Measurements from ENCODE around the gene CRYBA2. TPM values are rescaled to one million over a fixed set of nuclear protein-coding genes. Genes with fewer than 3 reads are reported as not detected.

CRYBA2 gene
- total RNA-seq, 4 donors from 2014 or later: 5.6 TPM; not detected in 3

- no peak for DNase-seq
- in situ Hi-C loops (cut with MboI; ENCODE audit: low pct_ligation_motif_present in 1 of 4, low pct_unique_long_range_greater_than_20kb in 1 of 4, low sequenced_read_pairs in 3 of 4): no loop called here
- Histone ChIP-seq H3K27ac (peak overlapping the region; percentile 70 to 90 (median 84)), H3K27me3 (peaks cover 81% of the 10 kb centered on the region), H3K4me3 (peak overlapping the region in 2 of 4 donors; percentile 47 to 56), H3K4me1 (peaks cover 14 to 39% (median 28%) of the 10 kb centered on the region in 4 donors), H3K9me3 (no peaks in the 10 kb centered on the region), H3K36me3 (no peaks in the 10 kb centered on the region)
- TF ChIP-seq POLR2AphosphoS5 (IDR thresholded peaks at IDR 0.05): no peak
- TF ChIP-seq EP300 (IDR thresholded peaks at IDR 0.05; ENCODE audit: low read depth): no peak
- no peak for TF ChIP-seq POLR2A (IDR thresholded peaks at IDR 0.05)
- no peak for TF ChIP-seq CTCF (IDR thresholded peaks at IDR 0.05)
- intact Hi-C loops (cut with DNase I; ENCODE audit: low total_unique reads): no loop called here
- WGBS, 2 donors (ENCODE audit: low coverage in 1 of 2): 17 to 23% methylated on average over 1 to 8 of the region's 8 CpGs
These were observed 7.3 kb upstream of the CRYBA2 start for GRCh38 chr2:219000569-219000960.

GRCh38 chr2:218999881-219000568 lies 6.8 kb upstream of the CRYBA2 start:
- Histone ChIP-seq H3K9me3 (no peaks in the 10 kb centered on the region), H3K4me1 (peaks cover 14 to 40% (median 28%) of the 10 kb centered on the region in 4 donors), H3K36me3 (no peaks in the 10 kb centered on the region), H3K4me3 (peak overlapping the region in 2 of 4 donors; percentile 47 to 56), H3K27me3 (peaks cover 81% of the 10 kb centered on the region), H3K27ac (peak overlapping the region; percentile 70 to 90 (median 84))
- DNase-seq: no peak
- in situ Hi-C loops (cut with MboI; ENCODE audit: low pct_ligation_motif_present in 1 of 4, low pct_unique_long_range_greater_than_20kb in 1 of 4, low sequenced_read_pairs in 3 of 4): no loop called here
- intact Hi-C loops (cut with DNase I; ENCODE audit: low total_unique reads): no loop called here
- TF ChIP-seq CTCF (IDR thresholded peaks at IDR 0.05) (no peak), POLR2A (IDR thresholded peaks at IDR 0.05) (no peak), POLR2AphosphoS5 (IDR thresholded peaks at IDR 0.05) (no peak), EP300 (IDR thresholded peaks at IDR 0.05; ENCODE audit: low read depth) (no peak)
- WGBS, 2 donors (ENCODE audit: low coverage in 1 of 2): 16% methylated on average over 9 of the region's 9 CpGs; no CpG with 5 or more reads in 1 of the 2 donors

- in situ Hi-C loops (cut with MboI; ENCODE audit: low pct_ligation_motif_present in 1 of 4, low pct_unique_long_range_greater_than_20kb in 1 of 4, low sequenced_read_pairs in 3 of 4): no loop called here
- no peak for TF ChIP-seq POLR2AphosphoS5 (IDR thresholded peaks at IDR 0.05)
- TF ChIP-seq EP300 (IDR thresholded peaks at IDR 0.05; ENCODE audit: low read depth): no peak
- TF ChIP-seq POLR2A (IDR thresholded peaks at IDR 0.05): no peak
- TF ChIP-seq CTCF (IDR thresholded peaks at IDR 0.05): no peak
- Histone ChIP-seq H3K27me3 (peaks cover 81% of the 10 kb centered on the region), H3K27ac (peak overlapping the region in 1 of 4 donors; percentile 90), H3K4me3 (no peak overlapping the region), H3K9me3 (no peaks in the 10 kb centered on the region), H3K36me3 (no peaks in the 10 kb centered on the region), H3K4me1 (peaks cover 14 to 41% (median 28%) of the 10 kb centered on the region in 4 donors)
- intact Hi-C loops (cut with DNase I; ENCODE audit: low total_unique reads): no loop called here
- DNase-seq: no peak
- WGBS, 2 donors (ENCODE audit: low coverage in 1 of 2): 50 to 81% methylated on average over 4 to 10 of the region's 10 CpGs
These were observed 6.0 kb upstream of the CRYBA2 start for GRCh38 chr2:218999021-218999880.

GRCh38 chr2:218998414-218999002 lies 5.3 kb upstream of the CRYBA2 start:
- Histone ChIP-seq H3K4me1 (peaks cover 20 to 47% (median 35%) of the 10 kb centered on the region in 4 donors), H3K27me3 (peaks cover 81% of the 10 kb centered on the region), H3K9me3 (no peaks in the 10 kb centered on the region), H3K36me3 (no peaks in the 10 kb centered on the region), H3K4me3 (no peak overlapping the region), H3K27ac (peak overlapping the region in 1 of 4 donors; percentile 90)
- WGBS, 2 donors (ENCODE audit: low coverage in 1 of 2): 58 to 60% methylated on average over 2 to 12 of the region's 12 CpGs
- intact Hi-C loops (cut with DNase I; ENCODE audit: low total_unique reads) (no loop called here), in situ Hi-C loops (cut with MboI; ENCODE audit: low pct_ligation_motif_present in 1 of 4, low pct_unique_long_range_greater_than_20kb in 1 of 4, low sequenced_read_pairs in 3 of 4) (no loop called here)
- TF ChIP-seq CTCF (IDR thresholded peaks at IDR 0.05) (no peak), POLR2A (IDR thresholded peaks at IDR 0.05) (no peak), EP300 (IDR thresholded peaks at IDR 0.05; ENCODE audit: low read depth) (no peak), POLR2AphosphoS5 (IDR thresholded peaks at IDR 0.05) (no peak)
- no peak for DNase-seq
